Measurements from ENCODE around the gene HNF4A. TPM values are rescaled to one million over a fixed set of nuclear protein-coding genes. Genes with fewer than 3 reads are reported as not detected.
A peak's percentile ranks its signal among the peaks of the same experiment; 100 is the strongest.

HNF4A gene
- total and polyA plus RNA-seq, 2 of the 13 experiments (the other 11 are each of a cell fraction or from before 2014, with no cell fraction given) = 80.9 to 169 TPM

DNA sequence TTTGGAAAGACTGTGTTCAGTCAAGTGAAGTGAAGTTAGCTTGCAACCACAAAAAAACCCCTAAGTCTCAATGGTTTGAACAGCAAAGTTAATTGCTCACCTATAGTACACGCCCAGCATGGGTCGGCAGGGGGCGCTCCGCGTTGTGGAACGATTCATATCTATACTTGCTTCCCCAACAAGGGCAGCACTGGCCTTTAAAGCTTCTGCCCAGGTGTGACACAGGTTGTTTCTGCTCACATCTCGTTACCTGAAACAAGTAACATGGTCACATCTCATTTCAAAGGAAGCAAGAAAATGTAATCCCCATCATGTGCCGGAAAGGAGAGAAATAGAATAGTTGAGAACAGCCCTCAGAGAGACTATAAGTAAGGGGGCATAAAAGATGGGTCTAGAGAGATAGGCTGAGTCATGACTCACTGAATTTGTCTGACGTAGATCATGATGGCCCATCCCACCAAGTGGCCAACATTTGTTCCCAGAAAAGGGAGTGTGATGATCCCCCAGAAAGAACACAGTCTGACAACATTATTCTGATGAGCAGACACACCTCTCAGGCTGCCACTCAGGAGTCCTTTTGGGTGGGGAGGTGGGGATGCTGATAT lies 29.0 kb downstream of the HNF4A start (continued):
- TF ChIP-seq FOXC1 (CRISPR knock-in tag; IDR thresholded peaks at IDR 0.05; ENCODE audit: borderline replicate concordance) (peak; percentile 65; the same call in 1 of the 2 replicates), ZNF879 (CRISPR knock-in tag; IDR thresholded peaks at IDR 0.05) (no peak), RFX5 (IDR thresholded peaks at IDR 0.05; ENCODE audit: low read depth, low read length) (0 out of 2 replicates have a peak, but pooled peaks have one; percentile 22), ZNF329 (CRISPR knock-in tag; IDR thresholded peaks at IDR 0.05; ENCODE audit: low read depth) (no peak), ZFYVE20 (CRISPR knock-in tag; IDR thresholded peaks at IDR 0.05; ENCODE audit: borderline replicate concordance, low read depth) (no peak), KAT8 (CRISPR knock-in tag; IDR thresholded peaks at IDR 0.05) (peak; percentile 40; the same call in 1 of the 2 replicates), ERF (CRISPR knock-in tag; IDR thresholded peaks at IDR 0.05) (peak; percentile 59), IRF2 (CRISPR knock-in tag; IDR thresholded peaks at IDR 0.05) (0 out of 2 replicates have a peak, but pooled peaks have one; percentile 64), NFATC3 (CRISPR knock-in tag; IDR thresholded peaks at IDR 0.05) (0 out of 2 replicates have a peak, but pooled peaks have one; percentile 54), TRIM24 (CRISPR knock-in tag; IDR thresholded peaks at IDR 0.05) (no peak), ZNF713 (CRISPR knock-in tag; IDR thresholded peaks at IDR 0.05) (no peak), ZNF343 (CRISPR knock-in tag; IDR thresholded peaks at IDR 0.05) (no peak)
- TF ChIP-seq, protein P1, sequence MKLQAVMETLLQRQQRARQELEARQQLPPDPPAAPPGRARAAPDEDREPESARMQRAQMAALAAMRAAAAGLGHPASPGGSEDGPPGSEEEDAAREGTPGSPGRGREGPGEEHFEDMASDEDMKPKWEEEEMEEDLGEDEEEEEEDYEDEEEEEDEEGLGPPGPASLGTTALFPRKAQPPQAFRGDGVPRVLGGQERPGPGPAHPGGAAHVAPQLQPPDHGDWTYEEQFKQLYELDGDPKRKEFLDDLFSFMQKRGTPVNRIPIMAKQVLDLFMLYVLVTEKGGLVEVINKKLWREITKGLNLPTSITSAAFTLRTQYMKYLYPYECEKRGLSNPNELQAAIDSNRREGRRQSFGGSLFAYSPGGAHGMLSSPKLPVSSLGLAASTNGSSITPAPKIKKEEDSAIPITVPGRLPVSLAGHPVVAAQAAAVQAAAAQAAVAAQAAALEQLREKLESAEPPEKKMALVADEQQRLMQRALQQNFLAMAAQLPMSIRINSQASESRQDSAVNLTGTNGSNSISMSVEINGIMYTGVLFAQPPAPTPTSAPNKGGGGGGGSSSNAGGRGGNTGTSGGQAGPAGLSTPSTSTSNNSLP (IDR thresholded peaks at IDR 0.05; ENCODE audit: low read depth, low read length) = peak; percentile 65; the same call in 1 of the 2 replicates
- TF ChIP-seq, protein P2, sequence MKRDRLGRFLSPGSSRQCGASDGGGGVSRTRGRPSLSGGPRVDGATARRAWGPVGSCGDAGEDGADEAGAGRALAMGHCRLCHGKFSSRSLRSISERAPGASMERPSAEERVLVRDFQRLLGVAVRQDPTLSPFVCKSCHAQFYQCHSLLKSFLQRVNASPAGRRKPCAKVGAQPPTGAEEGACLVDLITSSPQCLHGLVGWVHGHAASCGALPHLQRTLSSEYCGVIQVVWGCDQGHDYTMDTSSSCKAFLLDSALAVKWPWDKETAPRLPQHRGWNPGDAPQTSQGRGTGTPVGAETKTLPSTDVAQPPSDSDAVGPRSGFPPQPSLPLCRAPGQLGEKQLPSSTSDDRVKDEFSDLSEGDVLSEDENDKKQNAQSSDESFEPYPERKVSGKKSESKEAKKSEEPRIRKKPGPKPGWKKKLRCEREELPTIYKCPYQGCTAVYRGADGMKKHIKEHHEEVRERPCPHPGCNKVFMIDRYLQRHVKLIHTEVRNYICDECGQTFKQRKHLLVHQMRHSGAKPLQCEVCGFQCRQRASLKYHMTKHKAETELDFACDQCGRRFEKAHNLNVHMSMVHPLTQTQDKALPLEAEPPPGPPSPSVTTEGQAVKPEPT (CRISPR knock-in tag; IDR thresholded peaks at IDR 0.05; ENCODE audit: low read depth) = no peak
- TF ChIP-seq, protein P3, sequence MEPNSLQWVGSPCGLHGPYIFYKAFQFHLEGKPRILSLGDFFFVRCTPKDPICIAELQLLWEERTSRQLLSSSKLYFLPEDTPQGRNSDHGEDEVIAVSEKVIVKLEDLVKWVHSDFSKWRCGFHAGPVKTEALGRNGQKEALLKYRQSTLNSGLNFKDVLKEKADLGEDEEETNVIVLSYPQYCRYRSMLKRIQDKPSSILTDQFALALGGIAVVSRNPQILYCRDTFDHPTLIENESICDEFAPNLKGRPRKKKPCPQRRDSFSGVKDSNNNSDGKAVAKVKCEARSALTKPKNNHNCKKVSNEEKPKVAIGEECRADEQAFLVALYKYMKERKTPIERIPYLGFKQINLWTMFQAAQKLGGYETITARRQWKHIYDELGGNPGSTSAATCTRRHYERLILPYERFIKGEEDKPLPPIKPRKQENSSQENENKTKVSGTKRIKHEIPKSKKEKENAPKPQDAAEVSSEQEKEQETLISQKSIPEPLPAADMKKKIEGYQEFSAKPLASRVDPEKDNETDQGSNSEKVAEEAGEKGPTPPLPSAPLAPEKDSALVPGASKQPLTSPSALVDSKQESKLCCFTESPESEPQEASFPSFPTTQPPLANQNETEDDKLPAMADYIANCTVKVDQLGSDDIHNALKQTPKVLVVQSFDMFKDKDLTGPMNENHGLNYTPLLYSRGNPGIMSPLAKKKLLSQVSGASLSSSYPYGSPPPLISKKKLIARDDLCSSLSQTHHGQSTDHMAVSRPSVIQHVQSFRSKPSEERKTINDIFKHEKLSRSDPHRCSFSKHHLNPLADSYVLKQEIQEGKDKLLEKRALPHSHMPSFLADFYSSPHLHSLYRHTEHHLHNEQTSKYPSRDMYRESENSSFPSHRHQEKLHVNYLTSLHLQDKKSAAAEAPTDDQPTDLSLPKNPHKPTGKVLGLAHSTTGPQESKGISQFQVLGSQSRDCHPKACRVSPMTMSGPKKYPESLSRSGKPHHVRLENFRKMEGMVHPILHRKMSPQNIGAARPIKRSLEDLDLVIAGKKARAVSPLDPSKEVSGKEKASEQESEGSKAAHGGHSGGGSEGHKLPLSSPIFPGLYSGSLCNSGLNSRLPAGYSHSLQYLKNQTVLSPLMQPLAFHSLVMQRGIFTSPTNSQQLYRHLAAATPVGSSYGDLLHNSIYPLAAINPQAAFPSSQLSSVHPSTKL (CRISPR knock-in tag; IDR thresholded peaks at IDR 0.05) = peak; percentile 46
- TF ChIP-seq, protein P4, sequence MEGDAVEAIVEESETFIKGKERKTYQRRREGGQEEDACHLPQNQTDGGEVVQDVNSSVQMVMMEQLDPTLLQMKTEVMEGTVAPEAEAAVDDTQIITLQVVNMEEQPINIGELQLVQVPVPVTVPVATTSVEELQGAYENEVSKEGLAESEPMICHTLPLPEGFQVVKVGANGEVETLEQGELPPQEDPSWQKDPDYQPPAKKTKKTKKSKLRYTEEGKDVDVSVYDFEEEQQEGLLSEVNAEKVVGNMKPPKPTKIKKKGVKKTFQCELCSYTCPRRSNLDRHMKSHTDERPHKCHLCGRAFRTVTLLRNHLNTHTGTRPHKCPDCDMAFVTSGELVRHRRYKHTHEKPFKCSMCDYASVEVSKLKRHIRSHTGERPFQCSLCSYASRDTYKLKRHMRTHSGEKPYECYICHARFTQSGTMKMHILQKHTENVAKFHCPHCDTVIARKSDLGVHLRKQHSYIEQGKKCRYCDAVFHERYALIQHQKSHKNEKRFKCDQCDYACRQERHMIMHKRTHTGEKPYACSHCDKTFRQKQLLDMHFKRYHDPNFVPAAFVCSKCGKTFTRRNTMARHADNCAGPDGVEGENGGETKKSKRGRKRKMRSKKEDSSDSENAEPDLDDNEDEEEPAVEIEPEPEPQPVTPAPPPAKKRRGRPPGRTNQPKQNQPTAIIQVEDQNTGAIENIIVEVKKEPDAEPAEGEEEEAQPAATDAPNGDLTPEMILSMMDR (CRISPR knock-in tag; IDR thresholded peaks at IDR 0.05) = peak; percentile 97
- TF ChIP-seq, protein P5, sequence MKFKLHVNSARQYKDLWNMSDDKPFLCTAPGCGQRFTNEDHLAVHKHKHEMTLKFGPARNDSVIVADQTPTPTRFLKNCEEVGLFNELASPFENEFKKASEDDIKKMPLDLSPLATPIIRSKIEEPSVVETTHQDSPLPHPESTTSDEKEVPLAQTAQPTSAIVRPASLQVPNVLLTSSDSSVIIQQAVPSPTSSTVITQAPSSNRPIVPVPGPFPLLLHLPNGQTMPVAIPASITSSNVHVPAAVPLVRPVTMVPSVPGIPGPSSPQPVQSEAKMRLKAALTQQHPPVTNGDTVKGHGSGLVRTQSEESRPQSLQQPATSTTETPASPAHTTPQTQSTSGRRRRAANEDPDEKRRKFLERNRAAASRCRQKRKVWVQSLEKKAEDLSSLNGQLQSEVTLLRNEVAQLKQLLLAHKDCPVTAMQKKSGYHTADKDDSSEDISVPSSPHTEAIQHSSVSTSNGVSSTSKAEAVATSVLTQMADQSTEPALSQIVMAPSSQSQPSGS (CRISPR knock-in tag; IDR thresholded peaks at IDR 0.05) = 0 out of 2 replicates have a peak, but pooled peaks have one; percentile 44
- TF ChIP-seq, protein P6, sequence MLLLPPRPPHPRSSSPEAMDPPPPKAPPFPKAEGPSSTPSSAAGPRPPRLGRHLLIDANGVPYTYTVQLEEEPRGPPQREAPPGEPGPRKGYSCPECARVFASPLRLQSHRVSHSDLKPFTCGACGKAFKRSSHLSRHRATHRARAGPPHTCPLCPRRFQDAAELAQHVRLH (CRISPR knock-in tag; IDR thresholded peaks at IDR 0.05; ENCODE audit: borderline replicate concordance, low read depth) = peak; percentile 68; the same call in 1 of the 2 replicates
